Measurements from ENCODE around the gene HM13. TPM values are rescaled to one million over a fixed set of nuclear protein-coding genes. Genes with fewer than 3 reads are reported as not detected.
A peak's percentile ranks its signal among the peaks of the same experiment; 100 is the strongest.

HM13 gene
- polyA plus RNA-seq, 2 of the 4 experiments (the other 2 are of a cell fraction) = 164 to 178 TPM

DNA sequence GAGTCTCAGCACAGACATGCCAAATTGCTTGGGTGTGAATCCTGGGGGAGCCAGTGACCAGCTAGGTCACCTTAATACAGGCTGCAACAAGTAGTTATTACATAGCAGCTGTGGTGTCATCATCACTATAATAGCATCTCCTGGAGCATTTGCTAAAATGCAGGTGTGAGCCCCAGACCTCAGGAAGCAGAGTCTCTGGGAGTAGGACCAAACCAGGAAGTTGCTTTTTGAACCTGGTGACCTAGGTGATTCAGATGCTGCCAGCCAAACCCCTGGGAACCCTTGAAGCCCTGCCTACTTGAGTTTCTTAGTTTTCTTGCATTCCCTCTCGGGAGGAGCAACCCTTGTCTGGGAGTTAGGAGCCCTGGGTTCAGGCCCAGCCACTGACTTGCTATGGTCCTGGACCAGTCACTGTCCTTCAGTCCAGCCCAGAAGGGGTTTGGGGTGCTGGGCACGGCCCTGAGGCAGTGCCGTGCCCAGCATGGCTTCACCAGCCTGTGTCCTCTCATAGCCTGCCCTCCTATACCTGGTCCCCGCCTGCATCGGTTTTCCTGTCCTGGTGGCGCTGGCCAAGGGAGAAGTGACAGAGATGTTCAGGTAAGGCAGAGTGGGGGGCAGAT is 51.6 kb downstream of the HM13 start:
- peaks cover 80% of the 10 kb centered on the region for H3K4me1 ChIP-seq
- H3K4me2 ChIP-seq = peak overlapping the region; percentile 61
- TF ChIP-seq RCOR1 (IDR thresholded peaks at IDR 0.05; ENCODE audit: low read depth, low read length) (no peak), RARB (CRISPR knock-in tag; IDR thresholded peaks at IDR 0.05) (no peak), NPAS2 (CRISPR knock-in tag; IDR thresholded peaks at IDR 0.05; ENCODE audit: borderline replicate concordance) (no peak), CHD4 (IDR thresholded peaks at IDR 0.05; ENCODE audit: borderline replicate concordance) (no peak), SREBF2 (IDR thresholded peaks at IDR 0.05) (no peak), NFE2L2 (conservative IDR thresholded peaks at IDR 0.05; ENCODE audit: low read length) (no peak), HOXB13 (CRISPR knock-in tag; IDR thresholded peaks at IDR 0.05; ENCODE audit: low read depth) (no peak), TFCP2L1 (CRISPR knock-in tag; IDR thresholded peaks at IDR 0.05) (no peak), CEBPB (IDR thresholded peaks at IDR 0.05) (no peak), KDM1A (IDR thresholded peaks at IDR 0.05; ENCODE audit: low read depth) (no peak)
- TF ChIP-seq, protein P1, sequence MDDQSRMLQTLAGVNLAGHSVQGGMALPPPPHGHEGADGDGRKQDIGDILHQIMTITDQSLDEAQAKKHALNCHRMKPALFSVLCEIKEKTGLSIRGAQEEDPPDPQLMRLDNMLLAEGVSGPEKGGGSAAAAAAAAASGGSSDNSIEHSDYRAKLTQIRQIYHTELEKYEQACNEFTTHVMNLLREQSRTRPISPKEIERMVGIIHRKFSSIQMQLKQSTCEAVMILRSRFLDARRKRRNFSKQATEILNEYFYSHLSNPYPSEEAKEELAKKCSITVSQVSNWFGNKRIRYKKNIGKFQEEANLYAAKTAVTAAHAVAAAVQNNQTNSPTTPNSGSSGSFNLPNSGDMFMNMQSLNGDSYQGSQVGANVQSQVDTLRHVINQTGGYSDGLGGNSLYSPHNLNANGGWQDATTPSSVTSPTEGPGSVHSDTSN (IDR thresholded peaks at IDR 0.05) = no peak
- TF ChIP-seq, protein P2, sequence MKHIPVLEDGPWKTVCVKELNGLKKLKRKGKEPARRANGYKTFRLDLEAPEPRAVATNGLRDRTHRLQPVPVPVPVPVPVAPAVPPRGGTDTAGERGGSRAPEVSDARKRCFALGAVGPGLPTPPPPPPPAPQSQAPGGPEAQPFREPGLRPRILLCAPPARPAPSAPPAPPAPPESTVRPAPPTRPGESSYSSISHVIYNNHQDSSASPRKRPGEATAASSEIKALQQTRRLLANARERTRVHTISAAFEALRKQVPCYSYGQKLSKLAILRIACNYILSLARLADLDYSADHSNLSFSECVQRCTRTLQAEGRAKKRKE (CRISPR knock-in tag; IDR thresholded peaks at IDR 0.05; ENCODE audit: low read depth) = no peak
- TF ChIP-seq, protein P3, sequence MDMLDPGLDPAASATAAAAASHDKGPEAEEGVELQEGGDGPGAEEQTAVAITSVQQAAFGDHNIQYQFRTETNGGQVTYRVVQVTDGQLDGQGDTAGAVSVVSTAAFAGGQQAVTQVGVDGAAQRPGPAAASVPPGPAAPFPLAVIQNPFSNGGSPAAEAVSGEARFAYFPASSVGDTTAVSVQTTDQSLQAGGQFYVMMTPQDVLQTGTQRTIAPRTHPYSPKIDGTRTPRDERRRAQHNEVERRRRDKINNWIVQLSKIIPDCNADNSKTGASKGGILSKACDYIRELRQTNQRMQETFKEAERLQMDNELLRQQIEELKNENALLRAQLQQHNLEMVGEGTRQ (IDR thresholded peaks at IDR 0.05) = no peak
- peak overlapping the region; percentile 93 to 99 for H3K27ac ChIP-seq
- ChIA-PET POLR2A (interaction anchor here (0.6 to 7.0 kb wide), 3 partner anchors 24 to 46 kb away, joined by 3 to 113 read pairs (median 47); partner anchors contain the start of gene ID1), CTCF (interaction anchor here (0.8 to 28.4 kb wide), 9 partner anchors 17 to 157 kb away, joined by 3 to 903 read pairs (median 19); partner anchors contain the start of genes BCL2L1 and ID1)
- 80% methylated on average over 4 of the region's 6 CpGs for WGBS (ENCODE audit: missing lambda C conversion rate)
- DNase-seq (ENCODE audit: low read depth in 1 of 2, low spot score in 1 of 2) (peak in 1 of 2 experiments; percentile 53), ATAC-seq (no peak), FAIRE-seq (no peak)
- H3K9me3 ChIP-seq = no peaks in the 10 kb centered on the region
- H3K4me3 ChIP-seq = no peak overlapping the region

DNA sequence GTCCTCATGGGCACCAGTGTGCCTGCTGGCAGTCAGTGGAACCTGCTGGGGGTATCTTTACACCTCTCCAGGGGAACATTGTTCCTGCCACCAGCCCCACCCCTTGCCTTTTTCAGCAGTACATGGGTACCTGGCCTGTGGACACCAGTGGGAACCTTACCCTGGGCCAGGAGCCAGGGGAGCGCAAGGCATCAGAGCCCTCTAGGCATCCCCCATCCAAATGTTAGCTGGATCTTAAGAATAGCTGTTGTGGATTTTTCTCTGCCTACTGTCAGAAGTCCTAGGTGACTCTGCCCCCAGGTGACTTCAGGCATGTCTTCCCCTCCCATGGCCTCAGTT is 52.0 kb downstream of the HM13 start:
- Histone ChIP-seq H3K4me3 (no peak overlapping the region), H3K27ac (peak overlapping the region; percentile 93 to 99), H3K4me2 (peak overlapping the region; percentile 61), H3K9me3 (no peaks in the 10 kb centered on the region), H3K4me1 (peaks cover 81% of the 10 kb centered on the region)
- no peak for FAIRE-seq
- no peak for DNase-seq (ENCODE audit: low read depth in 1 of 2, low spot score in 1 of 2)
- WGBS (ENCODE audit: missing lambda C conversion rate) = no CpG with 5 or more reads among the region's 1 CpG
- TF ChIP-seq KDM5A (IDR thresholded peaks at IDR 0.05) (no peak), HOXB13 (CRISPR knock-in tag; IDR thresholded peaks at IDR 0.05; ENCODE audit: low read depth) (no peak), FOSB (CRISPR knock-in tag; IDR thresholded peaks at IDR 0.05) (no peak), EP300 (IDR thresholded peaks at IDR 0.05) (no peak), EHMT2 (IDR thresholded peaks at IDR 0.05; ENCODE audit: low read depth) (no peak), JUN (IDR thresholded peaks at IDR 0.05) (no peak), CBX2 (IDR thresholded peaks at IDR 0.05; ENCODE audit: borderline replicate concordance, low read depth) (no peak), EHF (CRISPR knock-in tag; IDR thresholded peaks at IDR 0.05) (no peak)
- TF ChIP-seq, protein P4, sequence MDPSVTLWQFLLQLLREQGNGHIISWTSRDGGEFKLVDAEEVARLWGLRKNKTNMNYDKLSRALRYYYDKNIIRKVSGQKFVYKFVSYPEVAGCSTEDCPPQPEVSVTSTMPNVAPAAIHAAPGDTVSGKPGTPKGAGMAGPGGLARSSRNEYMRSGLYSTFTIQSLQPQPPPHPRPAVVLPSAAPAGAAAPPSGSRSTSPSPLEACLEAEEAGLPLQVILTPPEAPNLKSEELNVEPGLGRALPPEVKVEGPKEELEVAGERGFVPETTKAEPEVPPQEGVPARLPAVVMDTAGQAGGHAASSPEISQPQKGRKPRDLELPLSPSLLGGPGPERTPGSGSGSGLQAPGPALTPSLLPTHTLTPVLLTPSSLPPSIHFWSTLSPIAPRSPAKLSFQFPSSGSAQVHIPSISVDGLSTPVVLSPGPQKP (IDR thresholded peaks at IDR 0.05; ENCODE audit: low read depth, low read length) = no peak
- TF ChIP-seq, protein P1 (IDR thresholded peaks at IDR 0.05) = no peak
- TF ChIP-seq, protein P5, sequence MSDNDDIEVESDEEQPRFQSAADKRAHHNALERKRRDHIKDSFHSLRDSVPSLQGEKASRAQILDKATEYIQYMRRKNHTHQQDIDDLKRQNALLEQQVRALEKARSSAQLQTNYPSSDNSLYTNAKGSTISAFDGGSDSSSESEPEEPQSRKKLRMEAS (IDR thresholded peaks at IDR 0.05) = no peak
- ATAC-seq = no peak
- CTCF ChIA-PET = interaction anchor here (1.2 to 28.4 kb wide), 7 partner anchors 10 to 157 kb away, joined by 3 to 903 read pairs (median 21); partner anchors contain the start of genes BCL2L1 and ID1
- POLR2A ChIA-PET = interaction anchor here (4.7 to 7.0 kb wide), 2 partner anchors 40 to 45 kb away, joined by 47 to 113 read pairs; partner anchors contain the start of gene ID1

Measured in A549 (cell line).